HepG2 (cell line): ENCODE data around the gene RAD21L1. TPM values are rescaled to one million over a fixed set of nuclear protein-coding genes. Genes with fewer than 3 reads are reported as not detected.

Experiments
- GMEB2 ChIP-seq: IDR thresholded peaks from 2 replicates; pipeline ENCODE4 v1.6.1; 2016; ENCODE audit warnings: missing biosample characterization, missing genetic modification reagents, low read depth
- HNRNPH1 ChIP-seq: fragments of 200-400 bp; formaldehyde crosslinking; optimal IDR thresholded peaks from 2 replicates; pipeline ENCODE3; 2017; ENCODE audit warnings: mild to moderate bottlenecking, low read depth, low read length
- KLF11 ChIP-seq: IDR thresholded peaks from 2 replicates; pipeline ENCODE4 v1.6.1; 2016; ENCODE audit warnings: missing compliant biosample characterization
- MED8 ChIP-seq: sonication (generic); formaldehyde crosslinking; IDR thresholded peaks from 2 replicates; pipeline ENCODE4 v1.8.1; 2023; ENCODE audit warnings: mild to moderate bottlenecking, missing genetic modification reagents; ENCODE audit not compliant: insufficient replicate concordance
- MEF2D ChIP-seq: sonication (generic); formaldehyde crosslinking; IDR thresholded peaks from 2 replicates; pipeline ENCODE4 v1.5.1; 2020; ENCODE audit warnings: mild to moderate bottlenecking, missing genetic modification reagents
- USF2 ChIP-seq, 2 experiments: sonication (generic) in 1 of 2; formaldehyde crosslinking in 1 of 2; IDR thresholded peaks; 2 replicates each; pipeline versions ENCODE4 v1.5.1 to v1.6.1; 2011 to 2020; ENCODE audit warnings: borderline replicate concordance in 1 of 2, low read depth in 1 of 2, low read length in 1 of 2, mild to moderate bottlenecking in 1 of 2, missing genetic modification reagents in 1 of 2, moderate library complexity in 1 of 2
- ZBTB38 ChIP-seq: sonication (generic); formaldehyde crosslinking; IDR thresholded peaks from 2 replicates; pipeline ENCODE4 v1.5.1; 2020; ENCODE audit warnings: mild to moderate bottlenecking, missing genetic modification reagents
- ZNF607 ChIP-seq: sonication (generic); formaldehyde crosslinking; IDR thresholded peaks from 2 replicates; pipeline ENCODE4 v1.5.1; 2020; ENCODE audit warnings: missing genetic modification reagents, mild to moderate bottlenecking, borderline replicate concordance
- ZNF670 ChIP-seq: sonication (generic); formaldehyde crosslinking; IDR thresholded peaks from 2 replicates; pipeline ENCODE4 v1.8.0; 2022; ENCODE audit warnings: mild to moderate bottlenecking, missing genetic modification reagents, borderline replicate concordance
- polyA plus RNA-seq, 8 experiments: library from polyadenylated mRNA; depleted of rRNA in 3 of 8; stranded (reverse) in 7 of 8; unstranded in 1 of 8; fragments of >200 nt; fragmentation: Illumina TruSeq in 4 of 8; extraction: Trizol in 4 of 8; gene quantifications; 2 replicates each; pipeline versions ENCODE4 v1.2.1 to v1.2.3, GENCODE V29; 2011 to 2016; ENCODE audit warnings: low read depth in 4 of 8, missing spikeins in 1 of 8, mixed read lengths in 1 of 8; ENCODE audit not compliant: insufficient read depth in 1 of 8
- total RNA-seq, 5 experiments: library from RNA; depleted of rRNA; stranded (reverse); fragments of >200 nt; fragmentation: Illumina TruSeq; extraction: Trizol; gene quantifications; 2 replicates each; pipeline ENCODE4 v1.2.3, GENCODE V29; 2016; ENCODE audit warnings: low read depth in 1 of 5
- TF ChIP-seq, protein P1 (sequence below), 2 experiments: sonication (generic) in 1 of 2; formaldehyde crosslinking in 1 of 2; IDR thresholded peaks; 2 replicates each; pipeline versions ENCODE4 v1.6.1 to v1.9.0; 2014 to 2022; ENCODE audit warnings: antibody characterized with exemption in 1 of 2, borderline replicate concordance in 1 of 2, inconsistent platforms in 1 of 2, low read depth in 1 of 2, missing genetic modification reagents in 1 of 2
- TF ChIP-seq, protein P2 (sequence below): fragments of 450-650 bp; IDR thresholded peaks from 2 replicates; pipeline ENCODE4 v1.6.1; 2017

Gene RAD21L1
- total and polyA plus RNA-seq, 2 of the 13 experiments (the other 11 are each of a cell fraction or from before 2014, with no cell fraction given), result not detected

DNA sequence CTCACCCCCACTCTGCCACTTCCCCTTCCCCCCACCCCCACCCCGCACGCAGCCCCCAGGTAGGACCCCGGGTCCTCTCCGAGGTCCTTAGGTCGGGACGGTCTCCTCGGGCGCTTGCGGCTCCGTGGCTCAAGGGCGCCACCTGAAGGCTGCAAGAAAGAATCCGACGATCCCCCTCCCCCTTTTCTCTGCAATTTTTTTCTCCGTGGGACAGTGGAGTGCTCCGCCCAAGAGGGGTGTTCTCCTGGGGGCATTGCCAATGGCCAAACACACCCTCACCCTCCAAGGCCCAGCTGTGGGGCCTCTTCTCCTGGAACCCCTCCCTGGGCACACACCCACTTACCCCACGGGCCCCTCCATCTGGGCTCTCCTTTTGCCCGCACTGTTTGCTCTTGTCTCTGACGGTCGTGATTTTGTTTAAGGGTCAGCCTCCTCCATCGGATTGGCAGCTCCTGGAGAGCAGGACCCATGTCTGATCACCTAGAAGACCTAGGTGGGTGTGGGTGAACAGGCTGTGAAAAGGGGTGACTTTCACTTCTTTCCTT, 40.0 kb upstream of the RAD21L1 start (continued):
- no peak for TF ChIP-seq GMEB2 (CRISPR knock-in tag)
- no peak for TF ChIP-seq MEF2D
- TF ChIP-seq HNRNPH1, result no peak
- no peak for TF ChIP-seq ZNF670 (CRISPR knock-in tag)
- TF ChIP-seq ZNF607 (CRISPR knock-in tag), result no peak
- no peak for TF ChIP-seq ZBTB38
- 0 out of 2 replicates have a peak, but pooled peaks have one; percentile 22 for TF ChIP-seq KLF11 (CRISPR knock-in tag)
- TF ChIP-seq USF2 (IDR thresholded peaks at IDR 0.05; ENCODE audit: low read depth, low read length), result no peak
- no peak for TF ChIP-seq USF2 (CRISPR knock-in tag; IDR thresholded peaks at IDR 0.05; ENCODE audit: borderline replicate concordance)
- TF ChIP-seq MED8 (CRISPR knock-in tag), result no peak
- TF ChIP-seq, protein P1, sequence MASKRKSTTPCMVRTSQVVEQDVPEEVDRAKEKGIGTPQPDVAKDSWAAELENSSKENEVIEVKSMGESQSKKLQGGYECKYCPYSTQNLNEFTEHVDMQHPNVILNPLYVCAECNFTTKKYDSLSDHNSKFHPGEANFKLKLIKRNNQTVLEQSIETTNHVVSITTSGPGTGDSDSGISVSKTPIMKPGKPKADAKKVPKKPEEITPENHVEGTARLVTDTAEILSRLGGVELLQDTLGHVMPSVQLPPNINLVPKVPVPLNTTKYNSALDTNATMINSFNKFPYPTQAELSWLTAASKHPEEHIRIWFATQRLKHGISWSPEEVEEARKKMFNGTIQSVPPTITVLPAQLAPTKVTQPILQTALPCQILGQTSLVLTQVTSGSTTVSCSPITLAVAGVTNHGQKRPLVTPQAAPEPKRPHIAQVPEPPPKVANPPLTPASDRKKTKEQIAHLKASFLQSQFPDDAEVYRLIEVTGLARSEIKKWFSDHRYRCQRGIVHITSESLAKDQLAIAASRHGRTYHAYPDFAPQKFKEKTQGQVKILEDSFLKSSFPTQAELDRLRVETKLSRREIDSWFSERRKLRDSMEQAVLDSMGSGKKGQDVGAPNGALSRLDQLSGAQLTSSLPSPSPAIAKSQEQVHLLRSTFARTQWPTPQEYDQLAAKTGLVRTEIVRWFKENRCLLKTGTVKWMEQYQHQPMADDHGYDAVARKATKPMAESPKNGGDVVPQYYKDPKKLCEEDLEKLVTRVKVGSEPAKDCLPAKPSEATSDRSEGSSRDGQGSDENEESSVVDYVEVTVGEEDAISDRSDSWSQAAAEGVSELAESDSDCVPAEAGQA (IDR thresholded peaks at IDR 0.05; ENCODE audit: low read depth), result no peak
- TF ChIP-seq, protein P1 (CRISPR knock-in tag; IDR thresholded peaks at IDR 0.05; ENCODE audit: borderline replicate concordance), result no peak
- TF ChIP-seq, protein P2, sequence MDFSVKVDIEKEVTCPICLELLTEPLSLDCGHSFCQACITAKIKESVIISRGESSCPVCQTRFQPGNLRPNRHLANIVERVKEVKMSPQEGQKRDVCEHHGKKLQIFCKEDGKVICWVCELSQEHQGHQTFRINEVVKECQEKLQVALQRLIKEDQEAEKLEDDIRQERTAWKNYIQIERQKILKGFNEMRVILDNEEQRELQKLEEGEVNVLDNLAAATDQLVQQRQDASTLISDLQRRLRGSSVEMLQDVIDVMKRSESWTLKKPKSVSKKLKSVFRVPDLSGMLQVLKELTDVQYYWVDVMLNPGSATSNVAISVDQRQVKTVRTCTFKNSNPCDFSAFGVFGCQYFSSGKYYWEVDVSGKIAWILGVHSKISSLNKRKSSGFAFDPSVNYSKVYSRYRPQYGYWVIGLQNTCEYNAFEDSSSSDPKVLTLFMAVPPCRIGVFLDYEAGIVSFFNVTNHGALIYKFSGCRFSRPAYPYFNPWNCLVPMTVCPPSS, result no peak
